ENCODE measurements around the gene KLF9. TPM values are rescaled to one million over a fixed set of nuclear protein-coding genes. Genes with fewer than 3 reads are reported as not detected.
"Not testable (repeated sequence)": the region's sequence is repeated elsewhere in the genome, so short reads cannot be mapped to it uniquely, and the experiment has no call there.

Gene KLF9
- polyA plus RNA-seq, 3 donors = 6.9 to 8.4 (median 8.0) TPM

GRCh38 chr9:70408393-70409040 lies 5.9 kb downstream of the KLF9 start:
- DNase-seq = no peak

- no peak for DNase-seq
These were observed 7.4 kb downstream of the KLF9 start for GRCh38 chr9:70407081-70407503.

GRCh38 chr9:70406434-70406862 lies 8.0 kb downstream of the KLF9 start:
- peak; percentile 80 for DNase-seq

GRCh38 chr9:70405808-70406433 lies 8.5 kb downstream of the KLF9 start:
- DNase-seq = no peak

GRCh38 chr9:70404261-70404660 lies 10.2 kb downstream of the KLF9 start:
- no peak for DNase-seq

- no peak for DNase-seq
These were observed 10.8 kb downstream of the KLF9 start for GRCh38 chr9:70403618-70404025.

DNA sequence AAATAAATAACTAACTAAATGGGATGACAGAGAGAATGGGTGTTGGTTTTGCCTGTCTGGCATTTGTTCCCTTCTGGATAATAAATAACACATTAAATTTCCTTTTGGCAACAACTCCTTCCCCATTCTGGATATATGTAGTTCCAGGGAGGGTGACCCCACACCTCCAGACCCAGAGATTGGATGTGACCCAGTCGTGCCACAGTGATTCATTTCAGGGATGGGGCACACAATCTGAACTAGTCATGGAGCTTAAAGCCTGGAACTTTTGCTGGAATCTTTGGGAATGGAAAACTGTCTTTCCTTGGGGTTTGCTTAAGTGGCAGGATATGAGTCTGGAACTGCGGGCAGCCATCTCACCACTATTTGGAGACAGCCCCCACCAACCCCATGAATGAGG lies 11.3 kb downstream of the KLF9 start:
- no peak for DNase-seq

DNA sequence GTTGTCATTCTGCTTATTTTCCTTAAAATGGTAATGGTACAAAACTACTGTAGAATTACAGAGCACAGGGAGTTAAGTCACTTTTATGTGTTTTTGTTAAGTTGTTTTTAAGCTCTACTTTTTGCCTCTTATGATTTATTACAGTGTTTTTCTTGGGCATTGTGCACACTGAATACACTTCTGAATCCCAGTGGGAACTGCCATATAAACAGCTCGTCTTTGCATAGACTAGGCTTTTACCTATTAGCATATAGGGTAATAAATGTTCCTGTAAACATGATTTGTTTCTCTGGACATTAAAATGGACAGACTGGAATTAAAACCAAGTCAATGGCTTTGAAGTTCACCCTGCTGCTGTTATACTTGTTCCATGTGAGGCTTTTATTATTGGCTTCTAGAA lies 12.2 kb downstream of the KLF9 start:
- DNase-seq = no peak

GRCh38 chr9:70401241-70401640 lies 13.2 kb downstream of the KLF9 start:
- DNase-seq = not testable (repeated sequence)

- no peak for DNase-seq
These were observed 14.2 kb downstream of the KLF9 start for GRCh38 chr9:70400107-70400892.

DNA sequence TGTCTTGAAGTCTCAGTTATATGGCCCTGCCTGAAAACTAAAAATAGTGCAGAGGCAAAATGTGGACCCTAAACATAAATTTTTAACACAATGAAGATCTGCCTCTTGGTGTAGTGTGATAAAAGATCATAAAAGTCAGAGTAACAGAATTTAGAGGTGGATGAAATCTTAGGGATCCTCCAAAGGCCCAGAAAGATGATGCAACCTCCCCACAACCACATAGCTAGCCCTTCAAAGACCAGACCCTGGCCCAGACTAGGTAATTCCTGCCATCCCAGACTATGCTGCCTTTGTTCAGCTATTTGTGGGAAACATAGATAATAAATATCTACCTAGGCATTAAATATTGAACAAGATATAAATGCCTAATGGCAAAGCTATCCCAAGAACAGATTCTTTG lies 15.3 kb downstream of the KLF9 start:
- no peak for DNase-seq

DNA sequence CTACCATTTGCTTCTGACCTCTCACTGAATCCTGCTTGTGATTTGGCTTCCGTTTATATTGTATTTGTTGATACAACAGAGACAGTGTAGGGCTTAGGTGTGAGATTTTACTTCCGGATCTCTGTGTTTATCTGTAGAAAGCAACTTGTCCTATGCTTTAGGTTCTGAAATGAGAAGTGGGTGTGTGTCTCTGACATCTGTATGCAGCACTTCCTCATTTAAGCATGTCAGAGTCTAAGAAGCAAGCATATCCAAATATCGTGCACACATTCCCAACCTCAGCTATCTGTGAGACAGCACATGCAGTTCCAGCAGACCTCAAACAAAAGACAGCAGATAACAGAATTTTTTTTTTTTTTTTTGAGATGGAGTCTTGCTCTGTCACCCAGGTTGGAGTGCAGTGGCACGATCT lies 16.3 kb downstream of the KLF9 start:
- DNase-seq = no peak

- no peak for DNase-seq
These were observed 18.8 kb downstream of the KLF9 start for GRCh38 chr9:70395652-70396051.

- DNase-seq = no peak
These were observed 21.6 kb downstream of the KLF9 start for GRCh38 chr9:70392850-70393249.

GRCh38 chr9:70392189-70392588 lies 22.3 kb downstream of the KLF9 start:
- no peak for DNase-seq

- DNase-seq = no peak
These were observed 23.5 kb downstream of the KLF9 start for GRCh38 chr9:70390933-70391341.

- no peak for DNase-seq
These were observed 24.7 kb downstream of the KLF9 start for GRCh38 chr9:70389621-70390266.

- no peak for DNase-seq
These were observed 25.3 kb downstream of the KLF9 start for GRCh38 chr9:70389188-70389587.

- no peak for DNase-seq
These were observed 26.8 kb downstream of the KLF9 start for GRCh38 chr9:70387663-70388062.

GRCh38 chr9:70385426-70385825 lies 29.0 kb downstream of the KLF9 start:
- no peak for DNase-seq

DNA sequence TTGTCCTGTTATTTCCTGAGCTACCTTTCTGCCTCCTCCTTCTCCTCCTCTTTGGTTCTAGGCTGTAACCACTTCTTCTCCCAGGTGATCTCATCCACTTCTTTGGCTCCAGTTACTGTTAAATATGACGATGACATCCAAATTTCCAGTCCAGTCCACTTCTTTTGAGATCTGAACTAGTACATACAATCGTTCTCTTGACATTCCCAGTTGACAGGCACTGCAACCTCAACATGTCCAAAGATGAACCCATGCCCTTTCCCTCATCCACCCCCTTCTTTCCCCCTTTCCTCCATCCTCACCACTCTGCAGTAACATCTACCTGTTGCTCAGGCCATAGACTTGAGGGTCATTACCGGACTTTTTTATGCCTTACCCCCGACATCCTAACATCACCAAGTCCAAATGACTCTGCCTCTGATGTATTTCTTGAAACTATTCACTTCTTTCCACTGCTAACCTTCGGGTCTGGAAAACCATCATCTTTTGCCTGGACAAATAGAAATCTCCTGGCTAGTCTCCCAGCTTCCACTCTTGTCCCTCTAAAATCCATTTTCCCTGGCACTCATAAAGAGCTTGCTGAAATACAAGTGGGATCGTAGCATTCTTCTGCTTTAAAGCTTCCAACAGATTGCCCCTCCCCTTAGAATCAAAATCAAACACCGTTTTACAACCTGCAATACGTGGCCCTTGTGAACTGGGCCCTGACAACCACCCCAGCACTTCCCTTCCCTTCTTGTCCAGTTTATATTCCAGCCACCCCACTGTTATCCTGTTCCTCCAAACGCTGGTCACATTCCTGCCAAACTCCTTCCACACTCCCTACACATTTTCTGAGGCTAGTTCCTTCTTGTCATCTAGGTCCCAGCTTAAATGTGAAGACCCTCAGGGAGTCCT lies 31.5 kb downstream of the KLF9 start:
- DNase-seq = no peak
